Natural killer cell (primary cell): ENCODE measurements around the gene CEACAM5. TPM values are rescaled to one million over a fixed set of nuclear protein-coding genes. Genes with fewer than 3 reads are reported as not detected.

Experiments used
- ATAC-seq, 3 donors: fragments of 150-1000 bp in 2 of 3; fragments of 200-7000 bp in 1 of 3; cut with Tn5 transposase; 1 replicate in 1 of 3; 2 replicates in 2 of 3; pipeline ENCODE4 v1.10.0; 2021; ENCODE audit warnings: mild to moderate bottlenecking in 2 of 3, moderate library complexity in 2 of 3
- DNase-seq, 2 donors: peaks; one replicate each; pipeline versions ENCODE4 v3.0.0 to v3.0.0-alpha.2; 2013 to 2021; ENCODE audit warnings: mixed read lengths in 1 of 2
- H3K27ac ChIP-seq: one replicate; pipeline ENCODE4 v1.5.1; 2013; ENCODE audit warnings: mild to moderate bottlenecking, low read length
- H3K27me3 ChIP-seq: one replicate; pipeline ENCODE4 v1.6.1; 2013; ENCODE audit warnings: low read length; ENCODE audit not compliant: control insufficient read depth, insufficient read depth
- H3K36me3 ChIP-seq: one replicate; pipeline ENCODE4 v1.6.1; 2013; ENCODE audit warnings: low read length; ENCODE audit not compliant: control insufficient read depth, insufficient read depth
- H3K4me1 ChIP-seq: one replicate; pipeline ENCODE4 v1.6.1; 2013; ENCODE audit warnings: low read length; ENCODE audit not compliant: control insufficient read depth, insufficient read depth
- H3K4me3 ChIP-seq: one replicate; pipeline ENCODE4 v1.5.1; 2013; ENCODE audit warnings: low read length
- H3K9me3 ChIP-seq: one replicate; pipeline ENCODE4 v1.6.1; 2013; ENCODE audit warnings: low read length; ENCODE audit not compliant: control insufficient read depth, insufficient read depth
- H3K27ac Mint-ChIP-seq, 2 donors: one replicate each; pipeline ENCODE4 v1.8.0; 2022; ENCODE audit warnings: mild to moderate bottlenecking in 2 of 2, mixed read lengths in 2 of 2, moderate library complexity in 1 of 2
- H3K27me3 Mint-ChIP-seq, 2 donors: one replicate each; pipeline ENCODE4 v1.8.0; 2022; ENCODE audit warnings: low read depth in 2 of 2, mixed read lengths in 2 of 2
- H3K36me3 Mint-ChIP-seq: one replicate; pipeline ENCODE4 v1.8.0; 2022; ENCODE audit warnings: mixed read lengths
- H3K4me1 Mint-ChIP-seq, 2 donors: one replicate each; pipeline ENCODE4 v1.8.0; 2022; ENCODE audit warnings: mixed read lengths in 2 of 2
- H3K4me3 Mint-ChIP-seq: one replicate; pipeline ENCODE4 v1.8.0; 2022; ENCODE audit warnings: mild to moderate bottlenecking, moderate library complexity, mixed read lengths
- H3K9me3 Mint-ChIP-seq, 2 donors: one replicate each; pipeline ENCODE4 v1.8.0; 2022; ENCODE audit warnings: mixed read lengths in 2 of 2
- CTCF ChIP-seq: fragments of 200-600 bp; IDR thresholded peaks from one replicate; pipeline ENCODE4 v1.8.0; 2022; ENCODE audit warnings: antibody characterized with exemption
- WGBS: methylation state at CpG from one replicate; pipeline ENCODE4 v1.1.7; 2013; ENCODE audit warnings: missing lambda C conversion rate; ENCODE audit not compliant: insufficient coverage; 5-methylcytosine and 5-hydroxymethylcytosine counted together
- intact Hi-C: fragments of 100-400 bp; cut with micrococcal nuclease; formaldehyde crosslinking; loops from one replicate; pipeline ENCODE4 v1.14.2; 2022
- total RNA-seq, 4 donors: library from RNA; stranded (reverse); fragments of 120-200 nt in 1 of 4; gene quantifications; one replicate each; pipeline versions ENCODE4 v1.2.3 to v1.2.4, GENCODE V29; 2013 to 2022

The CEACAM5 gene
- total RNA-seq, 3 donors from 2014 or later (not counting 1 experiment from before 2014, with no cell fraction given): not detected

DNA sequence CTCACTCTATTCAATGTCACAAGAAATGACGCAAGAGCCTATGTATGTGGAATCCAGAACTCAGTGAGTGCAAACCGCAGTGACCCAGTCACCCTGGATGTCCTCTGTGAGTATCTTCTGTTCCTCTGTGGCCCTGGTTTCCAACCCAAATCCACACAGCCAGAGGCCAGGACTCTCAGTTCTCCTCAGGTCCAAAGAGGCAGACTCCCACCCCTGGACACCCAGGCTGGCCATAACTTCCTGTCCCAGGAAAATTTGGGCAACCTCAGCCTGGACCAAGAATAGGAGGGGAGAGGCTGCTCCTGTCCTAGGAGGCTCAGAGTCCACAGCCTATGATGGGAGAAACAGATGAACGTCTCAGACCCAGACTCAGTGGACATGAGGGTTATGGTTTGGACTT, 11.7 kb downstream of the CEACAM5 start:
- Mint-ChIP-seq H3K9me3 (no peaks in the 10 kb centered on the region), H3K36me3 (no peaks in the 10 kb centered on the region), H3K4me1 (no peaks in the 10 kb centered on the region), H3K27me3 (peaks cover 13 to 20% of the 10 kb centered on the region in 2 donors), H3K4me3 (no peak overlapping the region), H3K27ac (no peak overlapping the region)
- no peaks in the 10 kb centered on the region for H3K4me1 ChIP-seq
- no peak overlapping the region for H3K4me3 ChIP-seq
- H3K27me3 ChIP-seq: no peaks in the 10 kb centered on the region
- intact Hi-C loops: no loop called here
- ATAC-seq: no peak
- no peaks in the 10 kb centered on the region for H3K9me3 ChIP-seq
- TF ChIP-seq CTCF: no peak
- no peak overlapping the region for H3K27ac ChIP-seq
- WGBS: 94% methylated on average over 2 of the region's 3 CpGs
- no peak for DNase-seq
- no peaks in the 10 kb centered on the region for H3K36me3 ChIP-seq

- no peak for DNase-seq
- Histone ChIP-seq H3K9me3 (no peaks in the 10 kb centered on the region), H3K27ac (no peak overlapping the region), H3K36me3 (no peaks in the 10 kb centered on the region), H3K4me3 (no peak overlapping the region), H3K27me3 (peaks cover 2% of the 10 kb centered on the region), H3K4me1 (no peaks in the 10 kb centered on the region)
- no peak for TF ChIP-seq CTCF
- H3K36me3 Mint-ChIP-seq: no peaks in the 10 kb centered on the region
- H3K4me3 Mint-ChIP-seq: no peak overlapping the region
- no peak overlapping the region for H3K27ac Mint-ChIP-seq
- 57% methylated on average over 5 of the region's 5 CpGs for WGBS
- H3K4me1 Mint-ChIP-seq: no peaks in the 10 kb centered on the region
- H3K9me3 Mint-ChIP-seq: no peaks in the 10 kb centered on the region
- intact Hi-C loops: no loop called here
- peaks cover 25 to 28% of the 10 kb centered on the region in 2 donors for H3K27me3 Mint-ChIP-seq
- no peak for ATAC-seq
Observed at GRCh38 chr19:41726493-41726892, 18.1 kb downstream of the CEACAM5 start.

DNA sequence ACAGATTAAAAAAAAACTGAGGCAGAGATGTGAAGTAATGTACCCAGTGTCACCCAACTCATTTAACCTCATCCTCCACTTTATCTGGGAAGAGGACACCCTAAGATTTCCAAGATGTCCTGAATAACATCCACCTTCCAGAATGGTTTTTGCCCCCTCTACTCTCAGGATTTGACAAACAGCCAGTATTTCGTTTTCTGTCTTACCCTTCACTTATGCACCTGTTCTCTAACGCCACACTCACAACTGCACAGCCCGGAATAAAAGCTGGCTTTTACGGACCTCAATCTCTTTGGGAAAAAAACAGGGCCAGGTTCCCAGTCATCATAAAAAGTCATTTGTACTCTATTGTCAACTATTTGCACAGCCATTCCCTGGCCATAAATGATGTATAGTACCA, 25.7 kb downstream of the CEACAM5 start:
- H3K36me3 ChIP-seq: no peaks in the 10 kb centered on the region
- Mint-ChIP-seq H3K4me3 (no peak overlapping the region), H3K27ac (no peak overlapping the region), H3K9me3 (no peaks in the 10 kb centered on the region), H3K36me3 (no peaks in the 10 kb centered on the region), H3K27me3 (peaks cover 25 to 31% of the 10 kb centered on the region in 2 donors), H3K4me1 (no peaks in the 10 kb centered on the region)
- H3K27ac ChIP-seq: no peak overlapping the region
- peaks cover 3% of the 10 kb centered on the region for H3K27me3 ChIP-seq
- no peak for TF ChIP-seq CTCF
- H3K4me1 ChIP-seq: no peaks in the 10 kb centered on the region
- H3K9me3 ChIP-seq: no peaks in the 10 kb centered on the region
- intact Hi-C loops: no loop called here
- H3K4me3 ChIP-seq: no peak overlapping the region
- ATAC-seq: no peak
- no peak for DNase-seq
- WGBS: 95% methylated on average over 4 of the region's 4 CpGs

- DNase-seq (no peak), ATAC-seq (no peak)
- no peak overlapping the region for H3K4me3 ChIP-seq
- TF ChIP-seq CTCF: no peak
- no peaks in the 10 kb centered on the region for H3K4me1 ChIP-seq
- H3K27me3 ChIP-seq: peaks cover 3% of the 10 kb centered on the region
- H3K27ac ChIP-seq: no peak overlapping the region
- no peaks in the 10 kb centered on the region for H3K36me3 ChIP-seq
- Mint-ChIP-seq H3K4me1 (no peaks in the 10 kb centered on the region), H3K27me3 (peaks cover 25 to 36% of the 10 kb centered on the region in 2 donors), H3K4me3 (no peak overlapping the region), H3K9me3 (no peaks in the 10 kb centered on the region), H3K27ac (no peak overlapping the region), H3K36me3 (no peaks in the 10 kb centered on the region)
- WGBS: 92% methylated on average over 3 of the region's 3 CpGs
- H3K9me3 ChIP-seq: no peaks in the 10 kb centered on the region
- intact Hi-C loops: no loop called here
Observed at GRCh38 chr19:41734585-41734984, 26.2 kb downstream of the CEACAM5 start.
